OCI-LY3 (cell line): ENCODE data around the gene SLC16A8.

Source experiments
- CTCF ChIP-seq: fragments of 200-600, 300-600 bp; sonication (generic); IDR thresholded peaks from 2 replicates; pipeline ENCODE4 v1.5.1; 2014; ENCODE audit warnings: antibody characterized with exemption, low read length, low read depth
- EZH2phosphoT487 ChIP-seq: fragments of 200-600 bp; shearing (Covaris generic); IDR thresholded peaks from 2 replicates; pipeline ENCODE4 v1.6.1; 2018; ENCODE audit warnings: antibody characterized with exemption, mixed run types, low read depth

- TF ChIP-seq CTCF (no peak), EZH2phosphoT487 (no peak)
Observed at GRCh38 chr22:38078046-38078840, 5.7 kb downstream of the SLC16A8 start.
